GM13977 (cell line): Measurements from ENCODE around the gene TWNK.

Source experiments
- DNase-seq: peaks from one replicate; pipeline ENCODE4 v3.0.0; 2012; ENCODE audit warnings: low spot score
- in situ Hi-C: fragments of 300-500 bp; cut with MboI; formaldehyde crosslinking; loops from one replicate; pipeline ENCODE4 v1.12.0; 2022; ENCODE audit warnings: low sequenced_read_pairs, low pct_unique_long_range_greater_than_20kb, mixed read lengths, inconsistent platforms; ENCODE audit not compliant: unreplicated experiment
- TF ChIP-seq, protein P1 (sequence below): IDR thresholded peaks from 2 replicates; pipeline ENCODE4 v1.5.1; 2012; ENCODE audit warnings: mild to moderate bottlenecking, control low read depth; ENCODE audit not compliant: insufficient read depth; ENCODE audit errors: extremely low read depth, missing control alignments

Gene TWNK

DNA sequence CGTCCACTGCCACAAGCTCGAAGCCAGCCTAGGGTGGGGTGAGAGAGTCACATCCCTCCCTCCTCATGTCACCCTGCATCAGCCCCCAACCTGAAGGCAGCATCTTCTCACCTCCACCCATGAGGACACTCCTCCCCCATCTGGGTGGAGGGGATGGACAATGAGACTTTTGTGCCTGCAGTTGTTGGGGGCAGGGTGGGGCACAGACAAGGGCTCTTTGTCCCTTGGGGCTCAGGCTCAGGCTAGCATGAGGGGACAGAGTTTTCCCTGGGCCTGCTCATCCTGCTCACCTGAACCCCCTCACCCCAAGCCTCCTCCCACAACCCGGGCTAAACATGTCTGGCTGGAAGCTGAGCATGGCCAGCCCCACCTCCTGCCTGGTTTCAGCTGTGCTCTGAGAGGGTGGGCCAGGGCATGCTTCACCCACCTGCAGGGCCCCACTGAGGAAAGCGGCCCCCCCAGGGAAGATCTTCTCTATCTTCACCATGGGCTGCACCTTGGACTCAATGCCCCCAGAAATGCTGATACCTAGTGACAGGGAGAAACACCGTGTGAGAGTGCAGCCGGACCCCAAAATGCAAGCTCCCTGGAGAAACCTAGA is 21.6 kb downstream of the TWNK start:
- no peak for DNase-seq
- TF ChIP-seq, protein P1, sequence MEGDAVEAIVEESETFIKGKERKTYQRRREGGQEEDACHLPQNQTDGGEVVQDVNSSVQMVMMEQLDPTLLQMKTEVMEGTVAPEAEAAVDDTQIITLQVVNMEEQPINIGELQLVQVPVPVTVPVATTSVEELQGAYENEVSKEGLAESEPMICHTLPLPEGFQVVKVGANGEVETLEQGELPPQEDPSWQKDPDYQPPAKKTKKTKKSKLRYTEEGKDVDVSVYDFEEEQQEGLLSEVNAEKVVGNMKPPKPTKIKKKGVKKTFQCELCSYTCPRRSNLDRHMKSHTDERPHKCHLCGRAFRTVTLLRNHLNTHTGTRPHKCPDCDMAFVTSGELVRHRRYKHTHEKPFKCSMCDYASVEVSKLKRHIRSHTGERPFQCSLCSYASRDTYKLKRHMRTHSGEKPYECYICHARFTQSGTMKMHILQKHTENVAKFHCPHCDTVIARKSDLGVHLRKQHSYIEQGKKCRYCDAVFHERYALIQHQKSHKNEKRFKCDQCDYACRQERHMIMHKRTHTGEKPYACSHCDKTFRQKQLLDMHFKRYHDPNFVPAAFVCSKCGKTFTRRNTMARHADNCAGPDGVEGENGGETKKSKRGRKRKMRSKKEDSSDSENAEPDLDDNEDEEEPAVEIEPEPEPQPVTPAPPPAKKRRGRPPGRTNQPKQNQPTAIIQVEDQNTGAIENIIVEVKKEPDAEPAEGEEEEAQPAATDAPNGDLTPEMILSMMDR = no peak
- in situ Hi-C loops = no loop called here

- DNase-seq = no peak
- TF ChIP-seq, protein P1 = no peak
- in situ Hi-C loops = no loop called here
These were observed 23.0 kb downstream of the TWNK start for GRCh38 chr10:101010329-101010728.

DNA sequence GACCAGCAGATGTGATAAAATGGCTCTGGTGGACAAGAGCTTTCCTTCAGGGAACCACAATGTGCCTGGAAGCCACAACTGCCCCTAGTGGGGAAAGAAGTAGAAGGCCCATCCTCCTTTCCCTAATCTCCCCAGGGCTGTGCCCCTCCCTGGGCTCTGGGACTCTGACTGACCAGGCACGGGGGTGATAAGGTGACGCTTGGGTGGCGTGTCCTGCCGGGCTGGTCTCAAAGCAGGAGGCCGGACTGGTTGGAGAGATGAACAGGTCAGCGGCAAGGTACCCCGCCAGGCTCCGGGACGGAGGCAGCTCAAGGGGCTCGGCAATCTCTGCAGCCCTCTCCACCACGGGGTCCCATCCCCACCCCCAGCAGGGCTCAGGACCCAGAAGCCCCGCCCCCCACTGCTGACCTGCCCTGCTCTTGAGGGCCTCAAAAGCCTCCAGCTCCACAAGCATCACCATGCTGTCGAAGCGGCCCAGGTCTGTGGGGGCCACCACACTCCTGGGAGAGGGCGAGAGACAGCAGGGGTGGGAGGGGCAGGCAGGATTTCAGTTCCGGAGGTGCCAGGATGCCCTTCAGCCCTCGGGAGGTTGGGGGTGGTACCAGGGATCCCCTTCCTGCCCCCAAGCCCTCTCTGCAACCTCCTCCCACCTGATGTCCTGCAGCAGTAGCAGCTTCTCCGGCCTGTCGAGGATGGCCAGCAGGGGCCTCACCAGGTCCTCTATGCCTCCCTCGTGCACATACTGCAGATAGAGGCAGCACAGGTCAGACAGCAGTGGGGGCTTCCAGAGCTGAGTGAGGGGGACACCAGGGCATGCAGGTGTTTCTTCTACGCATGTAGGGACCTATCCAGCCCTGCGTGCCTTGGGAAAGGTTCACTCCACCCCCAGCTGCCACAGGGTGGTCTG is 24.4 kb downstream of the TWNK start:
- DNase-seq = no peak
- in situ Hi-C loops = no loop called here
- TF ChIP-seq, protein P1 = no peak

GRCh38 chr10:101012525-101013364 is 25.4 kb downstream of the TWNK start:
- in situ Hi-C loops = no loop called here
- TF ChIP-seq, protein P1 = peak; percentile 86
- peak; percentile 86 for DNase-seq

DNA sequence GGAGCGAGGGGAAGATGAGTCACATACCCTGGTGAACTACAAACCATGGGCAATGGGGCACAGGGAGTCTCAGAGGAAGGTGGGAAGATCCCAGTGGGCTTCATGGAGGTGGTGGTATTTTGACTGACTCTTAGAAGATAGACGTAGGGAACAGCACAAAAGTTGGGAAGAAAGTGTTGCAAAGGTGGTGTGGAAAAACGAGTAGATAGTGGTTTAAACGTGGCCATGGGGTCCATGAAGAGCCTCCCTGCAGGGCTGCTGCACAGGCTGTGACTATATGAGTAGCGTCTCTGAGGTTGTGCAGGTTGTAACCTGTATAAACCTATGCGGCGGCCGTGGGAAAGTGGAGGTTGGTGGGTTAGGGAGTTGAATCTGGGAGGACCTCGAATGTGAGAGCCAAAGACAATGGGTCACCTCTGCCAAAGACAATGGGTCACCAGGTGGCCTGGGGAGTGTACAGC is 26.1 kb downstream of the TWNK start:
- no peak for DNase-seq
- in situ Hi-C loops = no loop called here
- TF ChIP-seq, protein P1 = no peak

DNA sequence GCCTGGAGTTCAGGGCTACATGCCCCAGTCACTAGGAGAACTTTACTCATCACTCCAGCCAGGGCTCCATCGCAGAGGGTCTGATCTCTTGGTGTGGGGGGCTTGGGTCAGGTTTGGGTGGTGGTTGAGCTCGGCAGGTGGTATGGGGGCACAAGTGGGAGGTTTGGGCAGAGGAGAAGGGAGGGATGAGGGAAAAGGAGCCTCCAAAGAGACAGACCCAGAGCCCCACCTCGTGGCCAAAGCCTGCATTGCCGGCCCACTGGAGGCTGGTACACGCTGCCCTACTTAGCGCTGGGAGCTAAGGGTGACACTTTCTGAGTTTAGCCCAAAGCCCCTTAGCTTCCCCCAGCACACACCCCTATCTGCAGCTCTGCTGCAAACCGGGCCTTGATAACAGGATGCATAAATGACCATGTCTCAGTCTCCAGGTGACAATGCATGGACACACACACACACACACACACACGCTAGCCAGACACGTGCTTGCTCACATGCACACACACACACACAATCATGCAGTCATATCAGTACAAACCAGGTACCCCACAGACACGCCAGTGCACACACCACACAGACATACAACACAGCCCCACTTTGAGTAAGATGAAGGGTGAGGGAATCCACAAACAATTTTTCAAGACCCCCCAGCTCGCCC is 27.0 kb downstream of the TWNK start:
- TF ChIP-seq, protein P1 = peak; percentile 94
- peak; percentile 89 for DNase-seq
- in situ Hi-C loops = no loop called here
